ENCODE measurements around the gene CHAD. TPM values are rescaled to one million over a fixed set of nuclear protein-coding genes. Genes with fewer than 3 reads are reported as not detected.

CHAD gene
- total RNA-seq, 2 donors from 2014 or later, result 8.8 to 13.2 TPM

- Histone ChIP-seq H3K27me3 (no peaks in the 10 kb centered on the region), H3K4me3 (no peak overlapping the region), H3K4me1 (peaks cover 24% of the 10 kb centered on the region), H3K36me3 (replicated peaks in 1 of 2; ENCODE audit: insufficient read depth in 1 of 2, low read depth in 2 of 2) (no peaks in the 10 kb centered on the region), H3K9me3 (no peaks in the 10 kb centered on the region), H3K27ac (no peak overlapping the region)
- intact Hi-C loops (cut with DNase I), result no loop called here
- TF ChIP-seq CTCF (IDR thresholded peaks at IDR 0.05) (no peak), POLR2A (IDR thresholded peaks at IDR 0.05) (no peak)
- no peak for DNase-seq
- 96% methylated on average over 4 of the region's 4 CpGs for WGBS, 2 donors
- no peak for ATAC-seq
These were observed 31.3 kb downstream of the CHAD start for GRCh38 chr17:50437409-50437808.

GRCh38 chr17:50432125-50432762 lies 36.4 kb downstream of the CHAD start:
- H3K27ac ChIP-seq, result no peak overlapping the region
- H3K4me1 ChIP-seq, result peaks cover 22% of the 10 kb centered on the region
- TF ChIP-seq POLR2A (IDR thresholded peaks at IDR 0.05), result no peak
- TF ChIP-seq CTCF (IDR thresholded peaks at IDR 0.05), result no peak
- ATAC-seq (no peak), DNase-seq (no peak)
- H3K4me3 ChIP-seq, result no peak overlapping the region
- H3K27me3 ChIP-seq, result no peaks in the 10 kb centered on the region
- H3K36me3 ChIP-seq (replicated peaks in 1 of 2; ENCODE audit: insufficient read depth in 1 of 2, low read depth in 2 of 2), result no peaks in the 10 kb centered on the region
- H3K9me3 ChIP-seq, result no peaks in the 10 kb centered on the region
- WGBS, 2 donors, result 60 to 91% methylated on average over 4 of the region's 4 CpGs
- intact Hi-C loops (cut with DNase I), result no loop called here

- ATAC-seq (no peak), DNase-seq (no peak)
- no peaks in the 10 kb centered on the region for H3K9me3 ChIP-seq
- H3K27ac ChIP-seq, result no peak overlapping the region
- WGBS, 2 donors, result 76 to 83% methylated on average over 4 of the region's 4 CpGs
- H3K4me3 ChIP-seq, result no peak overlapping the region
- no peaks in the 10 kb centered on the region for H3K27me3 ChIP-seq
- intact Hi-C loops (cut with DNase I), result no loop called here
- H3K4me1 ChIP-seq, result peaks cover 31% of the 10 kb centered on the region
- TF ChIP-seq POLR2A (IDR thresholded peaks at IDR 0.05), result no peak
- TF ChIP-seq CTCF (IDR thresholded peaks at IDR 0.05), result no peak
- H3K36me3 ChIP-seq (replicated peaks in 1 of 2; ENCODE audit: insufficient read depth in 1 of 2, low read depth in 2 of 2), result no peaks in the 10 kb centered on the region
These were observed 37.7 kb downstream of the CHAD start for GRCh38 chr17:50430821-50431618.

- ATAC-seq (no peak), DNase-seq (no peak)
- no peaks in the 10 kb centered on the region for H3K36me3 ChIP-seq (replicated peaks in 1 of 2; ENCODE audit: insufficient read depth in 1 of 2, low read depth in 2 of 2)
- no peaks in the 10 kb centered on the region for H3K27me3 ChIP-seq
- H3K27ac ChIP-seq, result peak overlapping the region in 2 of 4 donors; percentile 15 to 24
- 80 to 88% methylated on average over 4 of the region's 4 CpGs for WGBS, 2 donors
- TF ChIP-seq CTCF (IDR thresholded peaks at IDR 0.05), result no peak
- no peak for TF ChIP-seq POLR2A (IDR thresholded peaks at IDR 0.05)
- H3K4me3 ChIP-seq, result no peak overlapping the region
- intact Hi-C loops (cut with DNase I), result no loop called here
- no peaks in the 10 kb centered on the region for H3K9me3 ChIP-seq
- peaks cover 42% of the 10 kb centered on the region for H3K4me1 ChIP-seq
These were observed 38.9 kb downstream of the CHAD start for GRCh38 chr17:50429793-50430192.

All from body of pancreas (tissue), 4 donors.